Vagina (tissue), 2 donors: Measurements from ENCODE around the gene MRPL52. TPM values are rescaled to one million over a fixed set of nuclear protein-coding genes. Genes with fewer than 3 reads are reported as not detected.

ENCODE experiments used
- DNase-seq, 2 donors: peaks; one replicate each; pipeline ENCODE4 v3.0.0-alpha.2; 2017; ENCODE audit errors: extremely low spot score in 2 of 2
- H3K27ac ChIP-seq: fragments of 200-600 bp; sonication (generic); one replicate; pipeline ENCODE4 v1.5.1; 2019
- H3K27me3 ChIP-seq: fragments of 200-600 bp; sonication (generic); one replicate; pipeline ENCODE4 v1.5.1; 2019
- H3K36me3 ChIP-seq, 2 donors: fragments of 200-600 bp; sonication (generic); one replicate each; pipeline ENCODE4 v1.5.1; 2017 to 2019
- H3K4me1 ChIP-seq: fragments of 200-600 bp; sonication (generic); one replicate; pipeline ENCODE4 v1.5.1; 2019
- H3K4me3 ChIP-seq, 2 donors: fragments of 200-600 bp; sonication (generic); 1 replicate in 1 of 2; 2 replicates in 1 of 2; pipeline ENCODE4 v1.5.1; 2016 to 2019
- H3K9me3 ChIP-seq: fragments of 200-600 bp; sonication (generic); one replicate; pipeline ENCODE4 v1.5.1; 2019
- CTCF ChIP-seq, 3 experiments: fragments of 450-650 bp in 2 of 3; fragments of 200-600 bp in 1 of 3; sonication (generic) in 1 of 3; IDR thresholded peaks; one replicate each; pipeline ENCODE4 v1.5.1; 2017 to 2019; ENCODE audit warnings: antibody characterized with exemption in 3 of 3, mild to moderate bottlenecking in 2 of 3, moderate library complexity in 2 of 3
- POLR2A ChIP-seq, 2 donors: fragments of 450-650 bp; IDR thresholded peaks; one replicate each; pipeline ENCODE4 v1.6.1; 2017; ENCODE audit warnings: antibody characterized with exemption in 2 of 2, mild to moderate bottlenecking in 2 of 2, moderate library complexity in 2 of 2
- POLR2AphosphoS5 ChIP-seq, 2 donors: sonication (generic); formaldehyde crosslinking; IDR thresholded peaks; one replicate each; pipeline ENCODE4 v1.9.0; 2017; ENCODE audit warnings: antibody characterized with exemption in 2 of 2, mild to moderate bottlenecking in 2 of 2, low read depth in 1 of 2; ENCODE audit not compliant: insufficient read depth in 1 of 2
- intact Hi-C: fragments of 100-400 bp; cut with DNase I; formaldehyde crosslinking; loops from one replicate; pipeline ENCODE4 v1.15.1; 2023
- total RNA-seq: library from RNA; depleted of rRNA; stranded (reverse); fragments of >200 nt; gene quantifications from one replicate; pipeline ENCODE4 v1.2.3, GENCODE V29; 2016

MRPL52 gene
- total RNA-seq, 1 donor from 2014 or later = 68.0 TPM

- Histone ChIP-seq H3K27me3 (no peaks in the 10 kb centered on the region), H3K27ac (peak within 1 kb of the TSS; percentile 96), H3K4me3 (peak within 1 kb of the TSS; percentile 77 to 96), H3K9me3 (no peaks in the 10 kb centered on the region), H3K36me3 (peaks cover 0 to 17% of the 10 kb centered on the region in 2 donors), H3K4me1 (peaks cover 43% of the 10 kb centered on the region)
- TF ChIP-seq POLR2AphosphoS5 (IDR thresholded peaks at IDR 0.05; ENCODE audit: insufficient read depth in 1 of 2, low read depth in 1 of 2) (peak; percentile 84 to 85), CTCF (IDR thresholded peaks at IDR 0.05) (peak; percentile 4 to 52 (median 28)), POLR2A (IDR thresholded peaks at IDR 0.05) (peak in 1 of 2 donors; percentile 90)
- intact Hi-C loops = loop anchor here (1.0 kb wide), 1 partner anchor 12 kb away; no protein-coding TSS in a partner anchor
- DNase-seq = no peak
These were observed 6.8 kb downstream of the MRPL52 start, which contains the start of gene MMP14 for GRCh38 chr14:22836301-22837113. MMP14 (plus strand) TSS chr14:22836585; CDS start chr14:22836818, 233 bp downstream.

GRCh38 chr14:22837114-22837749 is 7.5 kb downstream of the MRPL52 start:
- H3K9me3 ChIP-seq = no peaks in the 10 kb centered on the region
- intact Hi-C loops = loop anchor here (1.0 kb wide), 1 partner anchor 11 kb away; no protein-coding TSS in a partner anchor
- H3K27me3 ChIP-seq = no peaks in the 10 kb centered on the region
- H3K36me3 ChIP-seq = peaks cover 0 to 25% of the 10 kb centered on the region in 2 donors
- H3K4me3 ChIP-seq = peak overlapping the region; percentile 77 to 96
- H3K4me1 ChIP-seq = peaks cover 50% of the 10 kb centered on the region
- H3K27ac ChIP-seq = peak overlapping the region; percentile 96
- no peak for TF ChIP-seq CTCF (IDR thresholded peaks at IDR 0.05)
- DNase-seq = no peak

GRCh38 chr14:22837750-22838538 is 8.3 kb downstream of the MRPL52 start:
- H3K36me3 ChIP-seq = peaks cover 0 to 32% of the 10 kb centered on the region in 2 donors
- H3K4me3 ChIP-seq = peak overlapping the region; percentile 77 to 96
- H3K27me3 ChIP-seq = no peaks in the 10 kb centered on the region
- intact Hi-C loops = loop anchor here (1.0 kb wide), 1 partner anchor 10 kb away; no protein-coding TSS in a partner anchor
- no peaks in the 10 kb centered on the region for H3K9me3 ChIP-seq
- peak overlapping the region; percentile 96 for H3K27ac ChIP-seq
- DNase-seq = no peak
- H3K4me1 ChIP-seq = peaks cover 57% of the 10 kb centered on the region
- peak in 1 of 2 donors; percentile 90 for TF ChIP-seq POLR2AphosphoS5 (IDR thresholded peaks at IDR 0.05; ENCODE audit: insufficient read depth in 1 of 2, low read depth in 1 of 2)
- TF ChIP-seq POLR2A (IDR thresholded peaks at IDR 0.05) = peak in 1 of 2 donors; percentile 71
- TF ChIP-seq CTCF (IDR thresholded peaks at IDR 0.05) = no peak

- TF ChIP-seq POLR2A (IDR thresholded peaks at IDR 0.05) = no peak
- TF ChIP-seq POLR2AphosphoS5 (IDR thresholded peaks at IDR 0.05; ENCODE audit: insufficient read depth in 1 of 2, low read depth in 1 of 2) = no peak
- no peak for TF ChIP-seq CTCF (IDR thresholded peaks at IDR 0.05)
- intact Hi-C loops = no loop called here
- Histone ChIP-seq H3K27me3 (no peaks in the 10 kb centered on the region), H3K9me3 (no peaks in the 10 kb centered on the region), H3K27ac (peak overlapping the region; percentile 96), H3K4me3 (peak overlapping the region; percentile 77 to 96), H3K36me3 (peaks cover 0 to 37% of the 10 kb centered on the region in 2 donors), H3K4me1 (peaks cover 64% of the 10 kb centered on the region)
- DNase-seq = no peak
These were observed 8.9 kb downstream of the MRPL52 start for GRCh38 chr14:22838631-22839041.
